ENCODE data around the gene BOLL. TPM values are rescaled to one million over a fixed set of nuclear protein-coding genes. Genes with fewer than 3 reads are reported as not detected.

BOLL gene
- total RNA-seq, 1 donor from 2014 or later = not detected

- H3K4me1 Mint-ChIP-seq (ENCODE audit: unreplicated experiment) = no peaks in the 10 kb centered on the region
- H3K4me3 Mint-ChIP-seq = peak overlapping the region; percentile 17
- no peaks in the 10 kb centered on the region for H3K36me3 Mint-ChIP-seq
- peak; percentile 71 for DNase-seq (ENCODE audit: extremely low spot score, unreplicated experiment)
- no peaks in the 10 kb centered on the region for H3K9me3 Mint-ChIP-seq
- H3K27ac Mint-ChIP-seq = no peak overlapping the region
- TF ChIP-seq, protein P1, sequence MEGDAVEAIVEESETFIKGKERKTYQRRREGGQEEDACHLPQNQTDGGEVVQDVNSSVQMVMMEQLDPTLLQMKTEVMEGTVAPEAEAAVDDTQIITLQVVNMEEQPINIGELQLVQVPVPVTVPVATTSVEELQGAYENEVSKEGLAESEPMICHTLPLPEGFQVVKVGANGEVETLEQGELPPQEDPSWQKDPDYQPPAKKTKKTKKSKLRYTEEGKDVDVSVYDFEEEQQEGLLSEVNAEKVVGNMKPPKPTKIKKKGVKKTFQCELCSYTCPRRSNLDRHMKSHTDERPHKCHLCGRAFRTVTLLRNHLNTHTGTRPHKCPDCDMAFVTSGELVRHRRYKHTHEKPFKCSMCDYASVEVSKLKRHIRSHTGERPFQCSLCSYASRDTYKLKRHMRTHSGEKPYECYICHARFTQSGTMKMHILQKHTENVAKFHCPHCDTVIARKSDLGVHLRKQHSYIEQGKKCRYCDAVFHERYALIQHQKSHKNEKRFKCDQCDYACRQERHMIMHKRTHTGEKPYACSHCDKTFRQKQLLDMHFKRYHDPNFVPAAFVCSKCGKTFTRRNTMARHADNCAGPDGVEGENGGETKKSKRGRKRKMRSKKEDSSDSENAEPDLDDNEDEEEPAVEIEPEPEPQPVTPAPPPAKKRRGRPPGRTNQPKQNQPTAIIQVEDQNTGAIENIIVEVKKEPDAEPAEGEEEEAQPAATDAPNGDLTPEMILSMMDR (conservative IDR thresholded peaks at IDR 0.05) = peak; percentile 68
- peaks cover 50% of the 10 kb centered on the region for H3K27me3 Mint-ChIP-seq
These were observed 1.1 kb upstream of the BOLL start for GRCh38 chr2:197786010-197786877.

GRCh38 chr2:197782126-197782525, 3.0 kb downstream of the BOLL start:
- no peak overlapping the region for H3K27ac Mint-ChIP-seq
- no peaks in the 10 kb centered on the region for H3K36me3 Mint-ChIP-seq
- H3K4me1 Mint-ChIP-seq (ENCODE audit: unreplicated experiment) = no peaks in the 10 kb centered on the region
- TF ChIP-seq, protein P1 (conservative IDR thresholded peaks at IDR 0.05) = no peak
- H3K9me3 Mint-ChIP-seq = no peaks in the 10 kb centered on the region
- no peak for DNase-seq (ENCODE audit: extremely low spot score, unreplicated experiment)
- peaks cover 15% of the 10 kb centered on the region for H3K27me3 Mint-ChIP-seq
- H3K4me3 Mint-ChIP-seq = no peak overlapping the region

- H3K27me3 Mint-ChIP-seq = peaks cover 13% of the 10 kb centered on the region
- TF ChIP-seq, protein P1 (conservative IDR thresholded peaks at IDR 0.05) = no peak
- H3K36me3 Mint-ChIP-seq = no peaks in the 10 kb centered on the region
- H3K9me3 Mint-ChIP-seq = no peaks in the 10 kb centered on the region
- no peak for DNase-seq (ENCODE audit: extremely low spot score, unreplicated experiment)
- no peak overlapping the region for H3K27ac Mint-ChIP-seq
- no peaks in the 10 kb centered on the region for H3K4me1 Mint-ChIP-seq (ENCODE audit: unreplicated experiment)
- H3K4me3 Mint-ChIP-seq = no peak overlapping the region
These were observed 5.9 kb downstream of the BOLL start for GRCh38 chr2:197779261-197779660.

DNA sequence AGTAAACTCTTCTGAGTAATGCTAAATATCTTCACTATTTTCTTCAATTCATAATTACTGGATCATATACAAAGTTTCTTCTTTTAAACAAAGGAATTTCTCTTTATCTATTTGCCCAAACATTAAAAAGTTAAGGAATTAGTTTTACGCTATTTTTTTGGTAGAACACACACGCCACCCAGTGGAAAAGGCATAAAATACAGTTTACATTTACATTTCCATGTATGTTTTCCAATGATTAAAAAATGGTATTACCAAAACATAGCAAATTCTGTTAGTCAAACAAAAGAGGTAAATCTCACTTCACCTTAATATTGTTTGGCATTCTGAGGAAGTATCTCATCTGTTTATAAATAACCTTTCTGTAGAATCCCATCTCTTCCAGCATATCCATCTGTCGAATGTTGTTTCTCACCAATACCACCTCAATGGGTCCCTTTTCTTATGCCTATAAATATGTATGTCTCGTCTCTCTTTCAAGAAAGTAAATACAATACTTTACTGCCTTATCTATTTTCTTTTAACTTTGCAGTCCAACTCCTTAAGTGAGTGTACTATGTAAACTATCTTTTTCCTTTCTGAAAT, 7.2 kb downstream of the BOLL start:
- H3K9me3 Mint-ChIP-seq = no peaks in the 10 kb centered on the region
- no peak overlapping the region for H3K27ac Mint-ChIP-seq
- H3K36me3 Mint-ChIP-seq = no peaks in the 10 kb centered on the region
- peaks cover 6% of the 10 kb centered on the region for H3K27me3 Mint-ChIP-seq
- no peaks in the 10 kb centered on the region for H3K4me1 Mint-ChIP-seq (ENCODE audit: unreplicated experiment)
- TF ChIP-seq, protein P1 (conservative IDR thresholded peaks at IDR 0.05) = peak; percentile 94
- DNase-seq (ENCODE audit: extremely low spot score, unreplicated experiment) = no peak
- H3K4me3 Mint-ChIP-seq = no peak overlapping the region

- TF ChIP-seq, protein P1 (conservative IDR thresholded peaks at IDR 0.05) = no peak
- peaks cover 3% of the 10 kb centered on the region for H3K27me3 Mint-ChIP-seq
- no peaks in the 10 kb centered on the region for H3K36me3 Mint-ChIP-seq
- H3K4me1 Mint-ChIP-seq (ENCODE audit: unreplicated experiment) = no peaks in the 10 kb centered on the region
- DNase-seq (ENCODE audit: extremely low spot score, unreplicated experiment) = no peak
- no peak overlapping the region for H3K27ac Mint-ChIP-seq
- H3K4me3 Mint-ChIP-seq = no peak overlapping the region
- H3K9me3 Mint-ChIP-seq = peaks cover 12% of the 10 kb centered on the region
These were observed 24.8 kb downstream of the BOLL start for GRCh38 chr2:197760293-197760657.

Measured in type B pancreatic cell (in vitro differentiated cells).